Stimulated activated CD8-positive, alpha-beta memory T cell treated with anti-CD3 and anti-CD28 coated beads, Interleukin-4, amount 100 ng/mL, for 48 hours (primary cell): ENCODE results near the gene SEPTIN11.

Source experiments
- DNase-seq: peaks from one replicate; pipeline ENCODE4 v3.0.0-alpha.2; 2020

The SEPTIN11 gene

DNA sequence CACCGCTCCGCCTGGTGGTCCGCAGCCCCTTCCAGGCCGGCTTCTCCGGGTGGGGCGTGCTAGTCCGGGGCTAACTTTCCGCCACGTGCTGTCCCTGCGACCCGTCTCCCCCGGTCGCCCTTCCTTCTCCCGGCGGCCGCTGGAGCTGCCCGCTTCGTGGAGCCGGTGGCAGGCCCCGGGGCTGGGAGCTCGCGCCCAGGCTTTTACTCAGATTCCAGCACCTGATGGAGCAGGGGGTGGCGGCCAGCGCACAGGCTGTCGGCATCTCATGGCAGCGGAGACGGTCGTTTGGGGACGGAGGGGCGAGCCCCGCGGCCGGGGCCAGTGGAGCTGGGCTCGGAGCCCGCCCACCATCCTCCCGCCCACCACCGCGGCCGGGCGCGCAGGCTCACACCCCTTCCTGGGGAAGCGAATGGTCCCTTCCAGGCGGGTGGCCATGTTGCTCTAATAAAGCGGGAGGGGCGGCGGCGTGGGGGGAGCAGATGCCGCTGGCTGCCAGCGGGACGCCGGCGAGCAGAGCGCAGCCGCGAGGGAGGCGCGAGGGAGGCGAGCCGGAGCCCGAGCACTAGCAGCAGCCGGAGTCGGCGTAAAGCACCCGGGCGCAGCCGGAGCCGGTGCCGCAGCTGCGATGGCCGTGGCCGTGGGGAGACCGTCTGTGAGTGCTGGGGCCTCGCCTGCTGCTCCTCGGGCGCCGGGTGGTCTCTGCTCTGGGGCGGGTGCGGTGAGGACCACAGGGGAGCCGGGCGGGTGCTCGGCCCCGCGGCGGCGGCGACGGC, at the start of gene SEPTIN11:
Gene SEPTIN11 (plus strand): TSS at position 477 of the 776 bp plus-strand sequence. CDS start 152 bp downstream, at position 629.
- peak; percentile 81 for DNase-seq

DNA sequence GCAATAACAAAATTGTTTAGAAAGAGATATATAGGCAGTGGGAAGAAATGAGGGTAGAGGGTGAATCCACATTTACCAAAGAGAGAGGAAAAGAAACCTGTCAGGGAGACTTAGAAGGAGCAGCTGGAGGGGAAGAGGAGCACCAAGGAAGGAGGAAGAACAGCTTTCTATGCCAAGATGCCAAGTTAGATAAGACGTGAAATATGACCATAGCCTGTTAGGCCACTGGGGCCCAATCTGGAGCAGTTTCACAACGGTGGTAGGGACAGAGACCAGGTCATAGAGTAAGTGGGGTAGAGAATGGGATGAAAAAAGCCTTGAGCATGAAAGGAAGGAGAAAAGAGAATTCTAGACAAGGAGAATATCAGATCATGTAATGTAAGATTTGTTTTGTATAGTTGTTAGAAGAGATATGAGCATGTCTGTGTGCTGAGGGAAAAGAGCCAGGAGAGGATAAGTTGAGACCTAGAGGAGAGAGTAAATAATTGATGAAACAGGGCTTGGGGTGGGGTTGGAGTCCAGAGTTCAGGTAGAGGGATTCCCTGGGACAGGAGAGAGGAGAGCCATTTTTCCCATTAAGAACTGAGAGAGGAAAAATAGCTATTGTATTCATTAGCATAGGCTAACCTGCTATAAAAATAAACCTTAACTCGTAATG, 47.2 kb upstream of the SEPTIN11 start:
- no peak for DNase-seq

DNA sequence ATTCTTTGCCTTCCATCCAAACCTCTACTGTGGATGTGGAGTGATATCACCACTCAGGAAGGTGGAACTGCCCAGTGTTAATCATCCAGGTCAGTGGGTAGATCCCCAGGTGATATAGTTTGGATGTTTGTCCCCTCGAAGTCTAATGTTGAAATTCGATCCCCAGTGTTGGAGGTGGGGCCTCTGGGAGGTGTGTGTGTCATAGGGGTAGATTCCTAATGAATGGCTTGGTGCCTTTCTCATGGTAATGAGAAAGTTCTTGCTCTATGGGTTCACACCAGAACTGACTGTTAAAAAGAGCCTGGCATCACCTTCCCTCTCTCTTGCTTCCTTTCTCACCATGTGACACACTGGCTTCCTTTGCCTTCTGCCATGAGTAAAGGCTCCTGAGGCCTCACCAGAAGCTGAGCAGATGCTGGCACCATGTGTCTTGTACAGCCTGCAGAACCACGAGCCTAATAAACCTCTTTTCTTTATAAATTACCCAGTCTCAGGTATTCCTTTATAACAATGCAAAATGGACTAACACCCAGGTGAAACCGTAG, 44.8 kb upstream of the SEPTIN11 start:
- DNase-seq = no peak

DNA sequence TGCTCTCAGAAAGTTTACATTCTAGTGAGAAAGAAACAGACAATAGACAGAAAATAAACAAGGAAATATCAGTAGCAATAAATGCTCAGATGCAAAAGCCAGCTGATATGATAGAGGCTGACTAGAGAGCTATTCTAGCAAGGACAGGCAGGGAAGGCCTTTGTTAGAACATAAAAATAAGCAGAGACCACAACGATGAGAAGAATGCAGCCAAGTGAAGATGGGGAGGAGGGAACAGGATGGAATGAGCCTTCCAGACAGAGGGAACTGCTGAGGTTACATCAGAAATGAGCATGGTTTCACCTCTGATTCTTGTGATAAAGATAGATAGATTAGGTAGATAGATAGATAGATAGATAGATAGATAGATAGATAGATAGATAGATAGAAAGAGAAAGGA, 44.0 kb upstream of the SEPTIN11 start:
- no peak for DNase-seq

DNA sequence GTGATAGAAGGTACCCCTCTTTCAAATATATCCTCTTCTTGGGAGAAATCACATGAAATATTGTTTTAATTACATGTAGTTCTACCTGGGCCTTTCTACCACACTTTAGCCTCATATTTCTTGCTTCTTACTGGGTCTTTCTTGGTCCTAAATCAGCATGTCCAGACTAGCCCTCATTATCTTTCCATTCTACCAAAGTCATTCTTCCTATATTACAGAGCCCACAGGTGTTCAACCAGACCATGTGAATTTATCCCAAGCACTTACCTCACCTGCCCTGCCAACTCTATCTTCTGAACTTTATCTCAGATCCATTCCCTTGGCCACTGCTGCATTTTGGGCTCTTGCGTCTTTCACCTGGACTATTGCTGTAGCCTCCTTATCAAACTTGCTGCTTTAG, 39.8 kb upstream of the SEPTIN11 start:
- DNase-seq = no peak

DNA sequence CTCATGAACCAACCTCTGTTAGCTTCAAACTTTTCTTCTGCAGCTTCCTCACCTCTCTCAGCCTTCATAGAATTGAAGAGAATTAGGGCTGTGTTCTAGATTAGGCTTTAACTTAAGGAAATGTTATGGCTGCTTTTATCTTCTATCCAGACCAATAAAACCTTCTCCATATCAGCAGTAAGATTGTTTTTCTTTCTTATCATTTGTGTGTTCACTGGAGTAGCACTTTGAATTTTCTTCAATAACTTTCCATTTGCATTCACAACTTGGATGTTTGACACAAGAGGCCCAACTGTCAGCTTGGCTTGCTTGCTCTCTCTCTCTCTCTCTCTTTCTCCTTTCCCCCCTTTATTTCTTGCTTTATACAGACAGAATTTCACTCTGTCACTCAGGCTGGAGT, 28.8 kb upstream of the SEPTIN11 start:
- DNase-seq = no peak

DNA sequence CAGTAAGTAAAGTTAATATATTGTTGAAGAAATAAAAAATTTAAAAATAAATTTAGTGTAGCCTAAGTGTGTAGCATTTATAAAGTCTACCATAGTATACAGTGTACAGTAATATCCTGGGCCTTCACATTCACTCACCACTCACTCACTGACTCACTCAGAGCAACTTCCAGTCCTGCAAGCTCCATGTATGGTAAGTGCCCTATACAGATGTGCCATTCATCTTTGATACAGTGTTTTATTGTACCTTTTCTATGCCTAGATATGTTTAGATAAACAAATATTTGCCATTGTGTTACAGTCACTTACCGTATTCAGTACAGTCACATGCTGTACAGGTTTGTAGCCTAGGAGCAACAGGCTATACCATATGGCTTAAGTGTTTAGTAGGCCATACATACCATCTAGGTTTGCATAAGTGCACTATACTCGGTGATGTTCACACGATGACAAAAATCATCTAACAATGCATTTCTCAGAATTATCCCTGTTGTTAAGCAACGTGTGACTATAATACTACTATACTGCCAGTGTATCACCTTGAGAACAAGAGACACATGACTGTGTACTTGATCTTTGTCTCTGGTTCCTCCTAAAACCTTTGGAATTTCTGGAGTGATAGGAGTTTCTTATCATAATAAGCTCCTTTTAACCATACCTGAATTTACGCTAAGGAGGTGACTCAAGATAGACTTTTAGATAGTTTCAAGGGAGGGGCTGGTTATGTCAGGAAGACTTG, 25.8 kb upstream of the SEPTIN11 start:
- DNase-seq = no peak

DNA sequence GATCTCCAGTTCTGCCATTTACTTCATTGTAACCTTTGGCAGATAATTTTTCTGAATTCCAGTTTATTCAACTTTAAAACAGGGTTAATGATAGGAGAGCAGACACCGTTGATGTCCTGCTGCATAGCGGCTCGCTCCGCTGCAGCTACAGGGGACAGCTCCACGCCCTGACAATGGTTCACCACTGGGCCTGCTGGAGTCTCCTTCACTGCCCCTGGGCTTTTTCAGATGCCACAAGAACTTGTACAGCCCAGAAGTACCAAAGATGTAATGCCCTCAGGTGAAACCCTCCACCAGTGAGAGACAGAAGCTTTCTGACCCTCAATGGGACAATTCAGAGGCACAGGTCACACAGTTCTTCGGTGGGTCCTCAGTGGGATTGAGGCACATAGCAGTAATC, 22.7 kb upstream of the SEPTIN11 start:
- DNase-seq = no peak

DNA sequence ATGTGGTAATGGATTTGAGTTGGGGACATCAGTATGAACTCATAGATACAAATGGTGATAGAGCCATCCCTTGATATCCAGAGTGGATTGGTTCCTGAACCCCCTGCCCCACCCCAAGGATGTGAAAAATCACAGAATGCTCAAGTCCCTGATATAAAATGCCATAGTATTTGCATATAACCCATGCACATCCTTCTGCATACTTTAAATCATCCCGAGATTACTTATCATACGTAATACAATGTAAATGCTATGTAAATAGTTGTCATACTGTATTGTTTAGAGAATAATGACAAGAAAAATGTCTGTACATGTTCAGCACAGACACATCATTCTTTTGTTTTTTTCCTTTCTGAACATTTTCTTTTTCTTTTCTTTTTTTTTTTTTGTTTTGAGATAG, 18.9 kb upstream of the SEPTIN11 start:
- DNase-seq = no peak

DNA sequence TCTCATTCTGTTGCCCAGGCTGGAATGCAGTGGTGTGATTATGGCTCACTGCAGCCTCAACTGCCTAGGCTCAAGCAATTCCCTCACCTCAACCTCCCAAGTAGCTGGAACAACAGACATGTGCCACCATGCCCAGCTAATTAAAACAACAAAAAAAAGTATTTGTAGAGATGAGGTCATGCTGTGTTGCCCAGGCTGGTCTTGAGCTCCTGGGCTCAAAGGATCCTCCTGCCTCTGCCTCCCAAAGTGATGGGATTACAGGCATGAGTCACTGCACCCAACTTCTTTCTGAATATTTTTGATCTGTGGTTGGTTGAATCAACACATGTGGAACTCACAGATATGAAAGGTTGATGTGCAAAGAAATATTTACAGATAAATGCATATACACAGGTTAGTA, 18.5 kb upstream of the SEPTIN11 start:
- no peak for DNase-seq

DNA sequence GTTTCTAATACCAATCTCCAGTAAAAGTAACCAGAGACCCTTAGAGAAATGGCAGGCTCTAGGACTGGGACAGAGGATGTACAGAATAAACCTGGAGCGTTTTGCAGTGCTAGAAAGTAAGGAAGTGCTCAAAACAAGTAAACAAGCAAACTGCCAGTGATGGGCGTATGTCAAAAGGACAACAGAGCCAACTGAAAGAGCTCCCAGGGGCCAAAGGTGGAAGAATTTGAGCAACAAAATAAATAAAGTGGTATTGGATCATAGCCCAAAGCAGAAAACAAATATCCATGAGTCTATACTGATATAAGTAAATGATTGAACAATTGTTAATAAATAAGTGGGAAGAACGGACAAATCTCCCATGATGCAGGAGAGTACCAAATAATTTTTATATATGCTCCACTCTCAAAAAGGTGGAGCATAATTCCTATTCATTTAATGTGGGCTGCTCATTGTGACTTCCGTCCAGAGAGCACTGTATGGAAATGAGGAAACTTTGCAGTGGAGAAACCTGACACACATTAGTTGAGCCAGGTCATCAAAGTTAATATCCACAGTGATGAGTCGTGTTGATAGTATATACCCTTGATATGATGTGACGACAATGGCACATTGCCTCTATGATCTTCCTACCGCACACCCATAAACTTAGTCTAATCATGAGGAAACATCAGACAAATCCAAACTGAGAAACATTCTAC, 17.8 kb upstream of the SEPTIN11 start:
- DNase-seq = no peak

DNA sequence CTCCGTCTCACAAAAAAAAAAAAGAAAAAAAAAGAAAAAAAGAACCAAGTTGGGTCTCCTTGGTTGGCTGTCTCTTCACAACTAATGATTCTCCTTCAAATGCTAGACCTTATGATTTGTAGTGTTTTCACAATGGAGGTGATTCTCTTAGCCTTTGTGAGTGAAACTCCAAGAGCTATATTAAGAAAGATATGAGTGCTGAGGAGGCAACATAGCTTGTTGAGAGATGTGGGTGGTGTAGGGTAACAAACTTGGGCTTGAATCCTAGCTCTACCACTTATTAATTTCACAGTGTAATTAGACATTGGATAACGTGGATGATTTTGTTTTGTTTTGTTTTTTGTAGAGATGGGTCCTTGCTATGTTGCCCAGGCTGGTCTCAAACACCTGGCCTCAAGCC, 10.4 kb upstream of the SEPTIN11 start:
- no peak for DNase-seq

DNA sequence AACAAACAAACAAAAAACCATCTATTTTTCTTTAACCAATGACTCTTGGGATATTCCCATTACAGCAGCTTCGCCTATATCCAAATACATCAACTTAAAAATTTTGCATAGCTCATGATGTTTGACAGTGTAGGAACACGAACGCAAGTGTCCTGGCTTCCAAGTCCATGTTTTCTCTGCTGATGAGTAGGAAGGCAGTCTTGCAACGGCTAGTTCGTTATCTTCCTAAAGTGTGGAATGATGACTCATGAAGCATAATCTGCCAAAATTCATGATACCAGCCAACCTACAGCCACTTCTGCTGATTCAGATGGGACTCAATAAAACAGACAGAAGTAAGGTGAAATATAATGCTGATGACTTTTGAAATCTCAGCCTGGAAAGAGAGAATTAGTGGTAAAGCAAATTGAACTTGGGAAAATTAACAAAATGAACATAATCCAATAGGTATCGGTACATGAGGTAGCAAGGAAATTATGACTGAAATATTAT, 6.4 kb upstream of the SEPTIN11 start:
- DNase-seq = no peak

DNA sequence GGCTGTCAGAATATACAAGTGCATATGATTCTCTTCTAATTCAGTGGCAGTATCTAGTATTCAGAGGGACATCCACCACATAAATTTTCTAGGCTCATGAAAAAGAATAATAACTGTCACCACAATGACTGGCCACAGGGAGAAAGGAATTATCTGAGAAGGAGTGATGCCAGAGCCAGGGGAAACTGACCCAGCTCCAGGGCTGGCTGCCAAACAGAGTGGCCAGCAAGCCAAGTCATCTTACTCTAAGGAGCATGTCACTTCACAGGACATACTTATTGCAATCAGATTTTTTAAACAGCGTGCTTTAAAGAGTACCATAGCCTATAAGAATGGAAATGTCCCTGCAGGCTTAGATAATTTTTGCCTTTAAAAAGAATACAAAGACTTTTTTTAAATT, 5.8 kb upstream of the SEPTIN11 start:
- DNase-seq = no peak

DNA sequence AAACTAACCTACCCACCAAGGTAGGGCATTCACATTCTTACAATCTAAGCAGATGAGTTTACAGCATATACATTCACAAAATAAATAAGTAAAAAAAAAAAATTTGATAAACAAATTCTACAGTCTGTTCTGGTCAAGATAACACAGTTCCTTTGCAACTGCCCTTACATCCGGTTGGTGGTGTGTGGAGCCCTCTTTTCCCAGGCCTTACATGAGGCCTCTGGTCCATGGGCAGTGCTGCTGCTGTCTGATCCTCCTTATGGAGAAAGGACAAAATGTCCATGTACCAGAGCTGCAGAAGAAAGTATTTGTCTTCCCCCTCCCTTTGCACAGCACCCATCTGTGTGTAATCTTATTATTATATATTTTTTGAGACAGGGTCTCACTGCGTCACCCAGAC, 2.2 kb upstream of the SEPTIN11 start:
- DNase-seq = no peak

DNA sequence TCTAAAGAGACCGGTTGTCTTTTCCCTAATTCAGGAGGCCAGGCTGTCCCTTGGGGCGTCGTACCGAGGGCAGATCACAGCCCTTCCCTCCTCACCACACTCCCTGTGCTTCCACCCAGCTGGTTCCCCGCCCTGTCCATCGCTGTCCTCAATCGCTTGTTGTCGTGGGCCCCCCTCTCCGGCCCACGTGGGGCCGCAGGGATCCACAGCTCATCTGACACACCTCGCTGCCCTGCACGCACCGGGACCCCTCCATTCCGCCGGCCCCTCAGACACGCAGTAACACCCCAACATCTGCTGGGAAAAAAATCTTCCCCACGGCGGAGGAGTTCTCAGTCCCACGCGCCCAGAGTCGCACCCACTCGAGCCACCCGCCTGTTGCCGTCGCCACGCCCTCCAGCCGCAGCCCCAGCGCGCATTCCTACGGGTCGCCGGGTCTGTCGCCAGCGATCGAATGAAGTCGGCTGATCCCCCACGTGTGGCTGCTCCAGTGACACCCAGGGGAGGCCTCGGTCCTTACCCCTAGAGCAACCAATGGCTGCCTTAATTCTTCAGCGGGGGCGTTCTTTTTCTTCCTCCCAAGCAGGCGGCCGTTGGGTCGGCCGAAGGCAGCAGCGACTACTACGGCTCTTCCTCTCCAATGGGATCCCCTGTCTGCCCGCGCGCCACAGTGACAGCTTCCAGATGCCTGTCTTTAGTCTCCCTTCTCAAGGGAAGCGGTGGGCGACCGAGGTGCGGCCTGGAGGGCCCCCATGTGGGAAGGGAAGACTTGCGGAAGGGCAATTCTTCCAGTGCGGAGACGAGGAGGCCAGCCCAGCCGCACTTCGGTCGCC, 893 bp upstream of the SEPTIN11 start:
- DNase-seq = peak; percentile 64

DNA sequence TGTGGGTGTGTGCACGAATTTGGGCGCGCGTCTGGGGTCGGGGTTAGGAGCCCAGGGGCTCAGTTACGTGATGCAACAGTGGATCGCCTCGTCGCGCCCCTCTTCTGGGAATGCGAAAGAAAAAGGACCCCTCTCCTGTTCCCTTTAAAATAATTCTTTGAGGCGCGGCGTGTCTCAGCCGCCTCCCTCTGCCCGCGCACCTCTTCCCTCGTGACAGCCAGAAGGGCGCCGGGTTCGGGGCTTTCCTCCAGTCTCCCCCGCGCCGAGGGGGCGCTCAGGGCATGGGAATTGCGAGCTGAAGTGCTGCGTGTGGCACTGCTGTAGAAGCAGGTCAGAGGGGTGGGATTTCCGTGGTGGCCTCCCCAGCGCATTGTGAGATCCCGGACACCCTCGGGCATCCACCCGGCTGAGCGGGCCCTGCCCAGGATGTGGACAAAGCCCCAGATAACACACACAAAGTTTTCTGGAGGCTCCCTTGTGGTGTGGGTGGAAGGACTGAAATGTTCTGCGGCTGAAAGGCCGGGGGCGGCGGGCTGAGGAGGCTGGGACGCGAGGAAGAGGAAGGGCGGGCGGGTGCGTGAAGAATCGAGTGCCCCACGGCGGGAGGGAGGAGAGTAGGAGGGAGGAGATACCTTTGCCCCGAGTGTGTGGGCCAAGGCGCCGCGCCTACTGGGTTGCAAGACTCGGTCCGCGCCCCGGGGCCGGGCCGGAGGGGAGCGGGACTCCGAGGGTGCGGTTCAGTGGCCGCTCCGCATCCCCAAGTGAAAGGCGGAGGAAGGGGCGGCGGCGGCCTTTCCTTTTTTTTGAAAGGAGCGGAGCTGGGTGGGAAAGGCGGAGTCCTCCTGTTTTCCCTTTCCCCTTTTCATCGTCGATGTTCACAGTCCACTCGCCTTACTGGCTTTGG, 752 bp downstream of the SEPTIN11 start:
- DNase-seq = peak; percentile 68

DNA sequence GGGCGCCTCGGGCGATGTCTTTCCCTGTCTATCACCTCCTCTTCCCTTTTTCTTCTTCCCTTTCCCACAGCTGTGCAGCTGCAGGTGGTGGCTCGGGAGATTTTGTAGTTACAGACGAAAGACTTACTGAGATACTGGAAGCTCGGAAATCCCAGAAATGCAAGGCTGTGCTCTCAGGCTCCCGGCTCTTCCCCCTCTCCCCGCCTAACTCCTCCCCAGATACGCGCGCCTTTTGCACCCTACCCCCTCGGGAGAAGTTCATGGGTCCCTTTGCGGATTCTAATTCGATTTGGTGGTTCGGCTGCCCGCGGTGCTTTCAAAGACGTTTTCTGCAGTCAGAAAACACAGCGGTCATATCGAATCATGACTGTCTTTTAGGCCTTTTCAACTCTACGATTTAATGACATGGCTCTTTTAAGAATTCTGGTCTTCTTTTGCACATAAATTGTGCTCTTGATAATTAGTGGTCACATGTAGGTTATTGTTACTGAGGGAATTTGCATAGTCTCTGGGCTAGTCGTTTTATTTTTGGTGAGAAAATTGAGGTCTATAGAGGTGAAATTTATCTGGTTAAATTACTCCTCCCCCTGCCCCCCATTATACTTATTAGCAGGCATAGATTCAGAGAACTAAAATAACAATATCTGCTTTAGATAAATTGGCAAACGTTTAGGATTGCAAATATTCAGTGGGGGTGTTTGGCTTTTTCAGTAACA, 1.6 kb downstream of the SEPTIN11 start:
- peak; percentile 31 for DNase-seq

DNA sequence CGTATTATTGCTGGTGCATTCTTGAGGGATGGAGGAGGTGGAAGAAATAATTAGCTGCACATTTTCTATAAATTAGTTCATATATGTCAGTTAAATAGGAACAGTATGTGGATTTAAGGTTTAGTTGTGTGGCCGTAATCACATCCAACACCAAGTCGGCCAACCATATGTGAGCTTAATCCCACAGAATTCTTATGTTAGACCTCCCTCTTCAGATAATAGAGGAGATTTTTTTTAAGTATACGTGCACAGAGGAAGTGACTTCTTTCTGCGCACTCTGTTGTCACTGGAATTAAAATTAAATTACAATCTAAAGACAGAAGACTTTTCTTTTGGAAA, 2.1 kb downstream of the SEPTIN11 start:
- DNase-seq = no peak

DNA sequence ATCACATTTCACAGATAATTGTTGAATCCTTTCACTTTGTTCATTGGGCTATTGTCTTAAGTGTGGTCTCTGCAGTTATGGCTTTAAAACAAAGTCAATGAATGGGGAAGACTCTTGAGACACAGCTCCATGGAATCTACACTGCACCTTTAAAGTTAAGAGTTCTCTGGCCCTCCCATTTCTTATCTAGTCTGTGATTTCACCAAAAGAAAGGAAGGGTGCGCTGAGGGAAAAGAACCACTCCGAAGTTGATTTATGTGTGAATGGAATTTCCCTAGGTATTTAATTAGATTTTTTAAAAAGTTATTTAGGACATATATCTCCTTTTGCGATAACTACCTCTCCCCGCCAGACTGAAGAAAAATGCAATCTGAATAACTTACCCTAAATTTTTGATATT, 2.5 kb downstream of the SEPTIN11 start:
- no peak for DNase-seq
